Stimulated activated CD4-positive, alpha-beta T cell treated with anti-CD3 and anti-CD28 coated beads, TNF-alpha, amount 100 ng/mL, for 4 hours (primary cell): ENCODE data around the gene PPP2R3C.
"Not testable (repeated sequence)": the region's sequence is repeated elsewhere in the genome, so short reads cannot be mapped to it uniquely, and the experiment has no call there.

ENCODE experiments used
- DNase-seq, 3 experiments: peaks; one replicate each; pipeline ENCODE4 v3.0.0-alpha.2; 2020; ENCODE audit warnings: low read depth in 3 of 3

PPP2R3C gene

DNA sequence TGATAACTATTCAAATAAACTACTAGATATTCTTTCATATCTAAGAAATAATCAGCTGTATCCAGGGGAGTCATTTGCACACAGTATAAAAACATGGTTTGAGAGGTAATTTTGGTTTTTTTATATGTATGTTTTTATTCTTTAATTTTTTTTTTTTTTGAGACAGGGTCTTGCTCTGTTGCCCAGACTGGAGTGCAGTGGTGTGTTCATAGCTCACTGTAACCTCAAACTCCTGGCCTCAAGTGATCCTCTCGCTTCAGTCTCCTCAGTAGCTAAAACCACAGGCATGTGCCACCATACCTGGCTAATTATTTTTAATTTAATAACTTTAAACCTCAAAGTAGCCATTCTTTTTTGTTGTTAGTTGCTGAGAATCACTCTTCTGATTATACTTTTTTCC is 2.3 kb upstream of the PPP2R3C start:
- no peak for DNase-seq

DNA sequence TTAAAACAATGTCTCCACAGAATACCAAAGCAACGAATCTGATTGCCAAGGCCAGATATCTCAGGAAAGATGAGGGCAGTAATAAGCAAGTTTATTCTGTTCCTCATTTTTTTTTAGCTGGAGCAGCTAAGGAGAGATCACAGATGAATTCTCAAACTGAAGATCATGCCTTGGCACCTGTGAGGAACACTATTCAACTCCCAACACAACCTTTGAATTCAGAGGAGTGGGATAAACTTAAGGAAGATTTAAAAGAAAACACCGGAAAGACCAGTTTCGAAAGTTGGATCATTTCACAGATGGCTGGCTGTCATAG is 1.6 kb upstream of the PPP2R3C start:
- DNase-seq, result no peak

DNA sequence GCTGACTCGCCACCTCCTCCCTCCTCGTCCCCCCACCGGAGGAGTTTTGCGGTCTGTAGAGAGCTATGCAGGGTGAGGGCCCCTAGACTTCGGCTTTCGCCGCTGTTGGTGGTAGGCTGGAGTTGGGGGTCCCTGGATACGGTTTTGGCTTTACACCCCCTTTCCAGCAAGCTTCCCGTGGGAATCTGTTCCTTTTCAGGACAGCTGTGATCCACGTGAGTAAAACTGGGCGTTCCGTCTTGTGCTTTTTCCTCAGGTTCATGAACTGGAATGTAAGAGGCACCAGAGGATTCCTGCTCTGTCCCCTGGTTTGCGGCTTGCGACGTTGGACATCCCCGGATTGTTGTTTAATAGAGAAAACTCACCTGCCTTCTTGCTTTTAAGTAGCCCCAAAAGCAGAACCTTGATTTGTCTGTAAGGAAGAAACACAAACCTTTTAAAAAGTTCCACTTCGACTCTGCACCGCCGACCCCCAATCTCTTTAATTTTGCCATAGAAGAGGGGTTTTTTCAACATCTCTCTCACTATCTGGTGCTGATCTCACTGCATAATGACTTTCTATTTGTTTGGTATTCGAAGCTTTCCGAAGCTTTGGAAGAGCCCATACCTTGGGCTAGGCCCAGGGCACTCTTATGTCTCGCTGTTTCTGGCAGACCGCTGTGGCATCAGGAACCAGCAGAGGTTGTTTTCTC is 1.1 kb upstream of the PPP2R3C start:
- no peak for DNase-seq

DNA sequence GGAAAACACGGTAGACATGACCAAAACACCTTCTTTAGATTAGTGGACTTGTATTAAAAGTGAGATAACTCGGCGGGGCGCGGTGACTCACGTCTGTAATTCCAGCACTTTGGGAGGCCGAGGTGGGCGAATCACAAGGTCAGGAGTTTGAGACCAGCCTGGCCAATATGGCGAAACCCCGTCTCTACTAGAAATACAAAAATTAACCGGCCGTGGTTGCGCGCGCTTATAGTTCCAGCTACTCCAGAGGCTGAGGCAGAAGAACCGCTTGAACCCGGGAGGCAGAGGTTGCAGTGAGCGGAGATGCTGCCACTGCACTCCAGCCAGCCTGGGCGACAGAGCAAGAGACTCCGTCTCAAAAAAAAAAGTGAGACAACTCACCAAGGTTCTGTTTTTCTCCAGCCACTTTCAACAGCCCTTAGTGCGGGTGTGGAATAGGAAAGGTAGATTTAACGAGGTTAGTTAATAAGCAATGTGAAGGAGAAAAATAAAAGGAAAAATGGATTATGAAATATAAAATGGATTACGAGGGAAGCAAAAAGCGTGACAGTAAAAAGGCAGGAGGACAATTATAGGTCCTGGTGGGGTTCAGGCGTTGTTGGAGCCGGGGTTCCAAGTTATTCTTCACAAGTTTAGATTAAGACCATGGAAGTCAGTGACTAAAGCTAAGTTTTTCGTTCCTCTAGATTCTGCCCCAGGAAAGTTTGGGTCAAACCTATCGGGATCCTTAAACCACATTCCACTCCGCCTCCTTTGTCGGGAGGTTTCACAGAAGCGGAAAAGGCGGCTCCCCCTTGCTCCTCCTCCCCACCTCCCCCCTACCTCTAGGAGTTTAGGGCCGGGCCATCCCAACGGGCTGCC is 534 bp downstream of the PPP2R3C start:
- DNase-seq, result no peak

DNA sequence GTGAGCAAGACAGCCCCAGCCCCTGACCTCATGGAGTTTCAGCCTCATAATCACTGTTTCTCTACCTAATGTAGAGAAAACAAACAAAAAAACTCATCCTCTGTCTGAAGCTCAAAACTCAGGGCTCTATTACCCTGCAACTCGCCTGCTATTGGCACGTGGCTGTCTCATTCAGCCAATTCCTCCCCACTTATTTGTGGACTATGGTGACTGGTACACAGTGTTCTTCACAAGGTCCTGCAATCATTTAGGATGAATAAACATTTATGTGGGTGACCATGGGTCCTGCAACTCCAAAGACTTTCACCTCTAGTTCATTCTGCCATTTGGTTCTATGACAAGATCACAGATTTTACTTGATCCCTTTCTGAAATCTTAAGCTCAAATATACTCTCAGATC is 4.7 kb downstream of the PPP2R3C start:
- no peak for DNase-seq

DNA sequence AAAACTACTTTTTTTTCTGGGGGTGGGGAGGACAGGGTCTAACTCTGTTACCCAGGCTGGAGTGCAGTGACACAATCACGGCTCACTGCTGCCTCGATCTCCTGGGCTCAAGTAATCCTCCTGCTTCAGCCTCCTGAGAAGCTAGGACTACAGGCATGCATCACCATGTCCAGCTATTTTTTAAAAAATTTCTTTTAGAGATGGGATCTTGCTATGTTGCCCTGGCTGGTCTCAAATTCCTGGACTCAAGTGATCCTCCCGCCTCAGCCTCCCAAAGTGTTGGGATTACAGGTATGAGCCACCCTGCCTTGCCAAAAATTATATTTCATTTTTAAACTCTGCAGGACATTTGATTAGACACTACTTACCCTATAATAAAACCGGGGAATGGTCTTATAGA is 5.5 kb downstream of the PPP2R3C start:
- DNase-seq, result no peak

DNA sequence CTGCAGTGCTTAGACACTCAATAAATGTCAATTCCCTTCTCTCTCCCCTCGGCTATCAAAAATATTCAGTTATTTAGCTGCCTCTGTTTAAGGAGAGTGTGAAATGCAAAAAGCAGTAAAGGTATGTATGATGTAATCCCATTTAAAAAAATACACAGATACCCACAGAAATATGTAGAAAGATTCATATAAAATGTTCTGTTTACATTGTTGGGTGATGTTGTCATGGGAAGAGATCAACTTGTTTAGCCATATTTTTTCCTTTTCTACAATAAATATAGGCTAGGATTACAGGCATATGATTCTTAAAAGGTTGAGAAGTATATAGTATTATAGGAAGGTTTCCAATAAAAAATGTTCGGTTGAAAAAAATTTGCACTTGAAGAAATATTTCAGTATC is 7.8 kb downstream of the PPP2R3C start:
- no peak for DNase-seq

DNA sequence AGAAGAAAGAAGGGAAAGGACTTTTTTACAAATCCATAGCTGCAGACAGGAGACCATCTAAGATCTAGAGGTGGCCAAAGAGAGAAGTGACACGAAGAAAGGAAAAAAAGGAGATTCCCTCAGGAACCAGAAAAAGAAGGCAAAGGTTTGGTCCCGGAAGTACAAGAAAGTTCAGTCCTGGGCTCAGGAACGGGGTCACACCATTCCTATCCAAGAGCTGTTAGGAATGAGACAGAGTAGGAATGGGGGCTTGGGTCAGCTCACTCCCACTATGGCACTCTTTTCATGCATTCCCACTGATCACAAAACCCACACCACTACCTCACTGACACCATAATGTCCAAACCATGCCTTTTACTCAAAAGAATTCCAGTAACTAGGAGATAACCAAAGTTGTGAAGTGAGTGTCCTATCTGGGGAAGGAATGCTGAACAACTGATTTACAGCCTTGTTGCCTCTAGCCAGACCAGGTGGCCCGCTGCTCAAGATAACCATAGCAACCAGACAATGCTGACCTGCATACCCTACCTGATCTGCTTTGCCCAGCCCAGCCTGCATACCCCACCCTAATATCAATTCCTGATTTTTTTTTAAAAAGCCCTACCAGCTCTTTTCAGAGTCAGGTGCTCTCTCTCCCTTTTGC is 8.4 kb downstream of the PPP2R3C start:
- DNase-seq, result no peak

DNA sequence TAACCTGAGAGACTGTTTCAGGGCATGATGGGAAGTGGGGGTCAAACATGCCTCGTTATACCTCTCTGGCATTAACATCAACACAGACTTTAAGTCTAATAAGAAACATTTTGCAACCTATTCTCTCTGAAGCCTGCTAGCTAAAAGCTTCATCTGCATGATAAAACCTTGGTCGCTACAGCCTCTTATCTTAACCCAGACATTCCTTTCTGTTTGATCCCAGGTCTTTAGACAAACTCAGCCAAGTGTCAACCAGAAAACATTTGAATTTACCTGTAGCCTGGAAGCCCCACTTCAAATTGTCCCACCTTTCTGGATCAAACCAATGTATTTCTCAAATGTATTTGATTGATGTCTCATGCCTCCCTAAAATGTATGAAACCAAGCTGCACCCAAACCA is 9.1 kb downstream of the PPP2R3C start:
- no peak for DNase-seq

DNA sequence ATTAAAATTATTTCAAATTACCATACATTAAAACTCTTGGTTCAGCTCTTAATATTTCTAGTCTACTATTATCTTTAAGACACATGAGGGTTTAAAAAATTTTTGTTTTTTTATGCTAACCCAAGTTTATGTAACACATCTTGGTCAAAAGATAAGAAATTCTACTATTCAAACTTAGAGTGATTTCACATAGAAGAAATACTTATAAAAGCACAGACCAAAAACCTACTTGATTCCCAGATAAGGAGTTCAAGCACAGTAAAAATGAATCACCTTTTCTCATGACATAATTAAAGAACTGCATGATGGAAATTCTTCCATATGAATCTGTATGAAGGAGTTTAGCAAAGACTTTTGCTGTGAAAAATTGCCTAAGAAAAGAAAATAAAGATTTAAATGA is 13.9 kb downstream of the PPP2R3C start:
- DNase-seq, result no peak

DNA sequence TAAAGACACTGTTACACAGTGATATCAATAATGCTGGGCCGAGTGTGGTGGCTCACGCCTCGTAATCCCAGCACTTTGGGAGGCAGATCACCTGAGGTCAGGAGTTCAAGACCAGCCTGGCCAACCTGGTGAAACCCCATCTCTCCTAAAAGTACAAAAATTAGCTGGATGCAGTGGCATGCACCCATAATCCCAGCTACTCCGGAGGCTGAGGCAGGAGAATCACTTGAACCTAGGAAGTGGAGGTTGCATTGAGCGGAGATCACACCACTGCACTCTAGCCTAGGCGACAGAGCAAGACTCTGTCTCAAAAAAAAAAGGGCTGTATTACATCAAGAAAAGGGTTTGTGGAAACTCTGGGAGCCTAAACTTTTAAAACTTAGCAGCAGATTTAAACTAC is 27.1 kb downstream of the PPP2R3C start:
- DNase-seq, result not testable (repeated sequence)

DNA sequence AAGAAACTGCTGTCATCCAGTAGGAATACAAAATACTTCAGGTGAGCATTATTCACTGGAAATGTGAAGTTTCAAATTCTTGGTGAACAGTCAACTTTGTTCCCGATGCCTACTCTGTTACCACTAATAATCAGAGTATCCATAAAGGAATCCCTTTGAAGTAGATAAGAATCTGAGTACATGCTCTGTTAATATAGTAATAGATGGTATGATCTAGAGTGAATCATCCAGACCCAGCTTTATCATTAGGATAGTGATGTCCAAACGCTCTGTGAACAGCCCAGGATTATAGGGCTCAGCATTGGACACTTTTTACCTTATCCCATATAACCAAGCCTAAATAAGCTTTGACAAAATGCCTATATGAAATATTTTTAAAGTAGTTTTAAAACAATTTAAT is 33.3 kb downstream of the PPP2R3C start:
- no peak for DNase-seq

DNA sequence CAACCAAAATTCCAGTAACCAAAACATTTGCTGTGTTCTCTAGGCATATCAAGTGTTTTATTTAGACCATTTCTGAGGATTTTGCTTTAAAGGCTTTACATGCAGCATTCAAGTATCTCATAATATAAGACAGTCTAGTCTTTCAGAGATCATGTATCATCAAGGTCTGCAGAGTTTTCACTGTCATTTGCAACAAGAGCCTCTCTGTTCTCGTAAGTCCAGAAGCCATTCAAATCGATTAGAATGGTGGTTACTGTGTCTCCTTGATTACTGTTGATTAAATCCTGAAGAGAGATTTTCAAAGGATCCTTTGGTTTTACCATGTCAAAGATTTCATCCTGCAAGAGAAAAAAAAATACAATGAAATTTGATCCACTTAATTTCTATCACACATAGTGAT is 36.3 kb downstream of the PPP2R3C start:
- DNase-seq, result no peak

DNA sequence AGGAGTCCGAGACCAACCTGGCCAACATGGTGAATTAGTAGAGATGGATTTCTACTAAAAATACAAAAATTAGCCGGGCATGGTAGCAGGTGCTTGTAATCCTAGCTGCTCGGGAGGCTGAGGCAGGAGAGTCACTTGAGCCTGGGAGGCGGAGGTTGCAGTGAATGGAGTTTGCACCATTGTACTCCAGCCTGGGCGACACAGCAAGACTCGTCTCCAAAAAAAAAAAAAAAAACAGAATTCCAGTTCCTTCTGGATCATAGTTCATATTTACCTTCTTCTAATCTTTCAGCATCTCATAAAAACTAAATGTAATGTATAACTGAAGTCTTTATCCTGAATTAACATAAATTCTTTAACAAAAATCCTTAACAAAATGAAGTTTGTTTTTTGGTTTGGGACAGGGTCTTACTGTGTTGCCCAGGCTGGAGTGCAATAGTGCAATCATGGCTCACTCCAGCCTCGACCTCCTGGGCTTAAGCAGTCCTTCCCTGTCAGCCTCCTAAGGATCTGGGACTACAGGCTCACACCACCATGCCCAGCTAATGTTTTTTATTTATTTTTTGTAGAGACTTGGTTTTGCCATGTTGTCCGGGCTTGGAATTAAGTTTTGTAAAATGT is 38.1 kb downstream of the PPP2R3C start:
- no peak for DNase-seq

DNA sequence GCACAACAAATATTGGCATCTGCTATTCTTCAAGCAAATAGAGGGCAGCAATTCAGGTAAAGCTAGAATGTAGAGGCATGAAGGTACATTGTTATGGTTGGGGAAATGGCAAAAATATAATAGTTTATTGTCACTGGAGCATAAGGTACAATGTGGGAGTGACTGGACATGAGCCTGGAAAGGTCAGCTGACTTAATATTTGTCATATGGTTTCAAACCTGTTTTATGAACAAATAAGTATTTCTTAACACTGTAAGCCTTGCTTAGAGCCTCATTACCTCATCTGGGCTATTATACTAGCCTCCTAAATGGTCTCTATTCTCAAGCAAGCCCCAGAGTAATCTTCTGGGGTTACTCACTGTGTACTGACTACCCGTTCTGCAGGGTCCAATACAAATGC is 42.0 kb downstream of the PPP2R3C start:
- no peak for DNase-seq

DNA sequence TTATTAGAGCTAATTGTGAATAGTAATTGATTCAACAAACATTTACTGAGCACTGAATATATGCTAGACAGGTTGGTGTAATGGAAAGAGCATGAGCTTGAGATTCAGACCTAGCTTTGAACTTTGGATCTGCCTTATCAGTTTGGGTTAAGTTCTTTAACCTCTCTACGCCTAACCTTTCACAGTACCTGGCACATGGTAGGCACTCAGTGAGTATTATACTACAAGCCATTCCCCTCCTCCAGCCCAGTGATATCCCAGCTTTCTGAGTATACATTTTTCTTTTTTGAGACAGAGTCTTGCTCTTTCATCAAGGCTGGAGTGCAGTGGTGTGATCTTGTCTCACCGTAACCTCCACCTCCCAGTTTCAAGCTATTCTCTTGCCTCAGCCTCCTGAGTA is 43.7 kb downstream of the PPP2R3C start:
- no peak for DNase-seq

DNA sequence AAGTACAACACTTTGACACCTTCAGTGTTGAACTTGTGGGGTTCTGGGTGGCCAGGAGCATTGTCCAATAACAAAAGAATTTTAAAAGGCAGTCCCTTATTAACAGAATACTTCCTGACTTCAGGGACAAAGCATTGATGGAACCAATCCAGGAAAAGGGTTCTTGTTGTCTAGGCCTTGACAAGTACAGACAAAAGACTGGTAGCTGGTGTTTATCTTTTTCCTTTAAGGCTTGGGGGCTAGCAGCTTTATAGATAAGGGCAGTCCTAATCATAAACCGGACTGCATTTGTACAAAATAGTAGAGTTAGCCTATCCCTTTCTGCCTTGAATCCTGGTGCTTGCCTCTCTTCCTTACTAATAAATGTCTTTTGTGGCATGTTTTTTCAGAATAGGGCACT is 48.3 kb downstream of the PPP2R3C start:
- DNase-seq, result no peak

DNA sequence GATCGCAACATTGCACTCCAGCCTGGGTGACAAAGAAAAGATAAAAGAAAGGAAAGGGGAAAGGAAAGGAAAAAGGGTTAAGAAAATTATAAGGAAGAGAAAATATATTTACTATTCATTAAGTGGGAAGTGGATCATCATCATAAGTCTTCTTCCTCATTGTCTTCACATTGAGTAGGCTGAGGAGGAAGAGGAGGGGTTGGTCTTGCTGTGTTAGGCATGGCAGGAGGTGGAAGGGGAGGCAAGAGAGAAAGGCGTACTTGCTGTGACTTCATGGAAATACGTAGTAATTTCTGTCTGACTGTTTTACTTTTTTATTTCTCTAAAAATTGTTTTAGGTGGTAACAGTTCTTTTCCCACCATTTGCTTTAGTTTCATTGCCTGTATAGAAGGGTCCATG is 49.6 kb downstream of the PPP2R3C start:
- no peak for DNase-seq

DNA sequence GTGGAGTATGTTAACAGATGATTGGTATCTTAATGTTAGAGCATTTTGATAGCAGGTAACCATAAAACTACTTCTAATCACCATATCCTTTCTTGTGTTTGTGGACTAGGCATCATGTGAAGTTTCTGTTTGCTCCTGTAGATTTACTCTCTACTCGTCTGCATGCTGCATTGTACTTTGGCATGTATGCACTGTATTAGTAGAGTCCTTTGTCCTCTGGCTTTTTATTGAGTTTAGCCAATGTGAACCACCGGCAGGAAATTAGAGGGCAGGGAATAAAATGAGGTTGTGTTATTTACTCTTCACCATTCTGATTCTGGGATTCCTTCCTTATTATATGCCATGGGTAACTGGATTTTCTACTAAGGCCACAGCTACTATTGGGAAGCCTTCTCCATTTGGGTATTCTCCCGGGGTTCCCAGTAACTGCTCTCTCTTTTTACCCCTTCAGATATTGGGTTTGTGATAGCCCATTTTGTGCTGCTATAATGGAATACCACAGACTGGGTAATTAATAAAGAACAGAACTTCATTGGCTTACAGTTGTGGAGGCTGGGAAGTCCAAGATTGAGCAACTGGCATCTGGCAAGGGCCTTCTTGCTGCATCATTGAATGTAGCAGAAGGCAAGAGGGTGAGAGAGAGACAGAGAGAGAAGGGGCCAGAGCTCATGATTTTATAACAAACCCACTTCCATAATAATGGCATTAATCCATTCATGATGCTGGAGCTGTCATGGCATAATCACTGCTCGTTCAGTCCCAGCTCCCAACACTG is 53.4 kb downstream of the PPP2R3C start:
- DNase-seq, result no peak

DNA sequence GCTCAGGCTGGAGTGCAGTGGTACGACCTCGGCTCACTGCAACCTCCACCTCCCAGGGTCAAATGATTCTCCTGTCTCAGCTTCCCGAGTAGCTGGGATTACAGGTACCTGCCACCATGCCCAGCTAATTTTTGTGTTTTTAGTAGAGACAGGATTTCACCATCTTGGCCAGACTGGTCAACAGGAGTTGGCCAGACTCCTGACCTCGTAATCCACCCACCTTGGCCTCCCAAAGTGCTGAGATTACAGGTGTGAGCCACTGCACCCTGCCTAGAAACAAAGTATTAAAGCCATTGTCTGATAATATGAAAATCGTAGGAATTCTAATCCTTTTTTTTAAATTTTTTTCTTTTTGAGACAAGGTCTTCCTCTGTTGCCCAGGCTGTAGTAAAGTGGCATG is 56.1 kb downstream of the PPP2R3C start:
- not testable (repeated sequence) for DNase-seq

DNA sequence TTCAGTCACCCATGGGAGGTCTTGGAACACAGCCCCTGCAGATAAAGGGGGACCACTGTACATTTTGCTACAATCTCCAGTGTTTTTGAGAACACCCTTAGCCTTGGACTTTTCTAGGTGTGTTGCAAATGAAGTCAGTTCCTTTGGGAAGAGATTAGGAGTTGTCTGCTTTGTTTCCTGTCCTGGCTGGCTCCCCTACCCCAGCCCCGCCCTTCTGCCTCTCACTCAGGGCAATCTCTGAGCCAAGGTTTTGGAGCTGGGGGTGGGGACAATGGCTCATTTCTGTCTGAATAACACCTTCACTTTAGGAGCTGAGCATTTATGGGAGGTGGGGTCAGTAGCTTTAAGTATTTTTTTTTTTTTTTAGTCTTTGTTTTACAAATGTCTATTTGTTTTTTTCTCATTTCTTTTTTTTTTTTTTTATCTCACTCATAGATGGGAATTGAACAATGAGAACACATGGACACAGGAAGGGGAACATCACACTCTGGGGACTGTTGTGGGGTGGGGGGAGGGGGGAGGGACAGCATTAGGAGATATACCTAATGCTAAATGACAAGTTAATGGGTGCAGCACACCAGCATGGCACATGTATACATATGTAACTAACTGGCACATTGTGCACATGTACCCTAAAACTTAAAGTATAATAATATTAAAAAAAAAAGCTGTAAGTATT is 60.5 kb downstream of the PPP2R3C start:
- not testable (repeated sequence) for DNase-seq
